HEK293 (cell line): ENCODE measurements around the gene ABCB11.

Experiments used
- CTCF ChIA-PET: fragments of 350-600 bp; formaldehyde crosslinking; extraction: SDS; loops from one replicate; lab custom pipeline; 2021; ENCODE audit warnings: antibody characterized with exemption; lab: Yijun Ruan, JAX
- POLR2A ChIA-PET: fragments of 300-600 bp; formaldehyde crosslinking; extraction: SDS; loops from one replicate; lab custom pipeline; 2020; ENCODE audit warnings: antibody characterized with exemption, inconsistent platforms; lab: Yijun Ruan, JAX
- H3K27ac ChIP-seq: fragments of 200-500 bp; sonication (Bioruptor generic); 2 replicates; pipeline ENCODE4 v1.5.1; 2014; ENCODE audit warnings: low read depth, low read length, control low read depth, inconsistent platforms; ENCODE audit errors: extremely low read depth
- H3K36me3 ChIP-seq, 2 experiments: fragments of 200-500 bp in 1 of 2; sonication (Bioruptor generic) in 1 of 2; 1 replicate in 1 of 2; 2 replicates in 1 of 2; pipeline ENCODE4 v1.5.1; 2014 to 2017; ENCODE audit warnings: inconsistent platforms in 2 of 2, low read length in 2 of 2; ENCODE audit not compliant: control insufficient read depth in 2 of 2, insufficient read depth in 1 of 2
- H3K4me1 ChIP-seq: fragments of 200-500 bp; sonication (Bioruptor generic); 2 replicates; pipeline ENCODE4 v1.5.1; 2014; ENCODE audit warnings: mild to moderate bottlenecking, low read length, inconsistent platforms; ENCODE audit not compliant: control insufficient read depth, insufficient read depth
- H3K4me3 ChIP-seq: 2 replicates; pipeline ENCODE4 v1.5.1; 2011; ENCODE audit warnings: low read depth, mild to moderate bottlenecking, control low read depth, low read length, moderate library complexity
- H3K9me3 ChIP-seq: fragments of 200-500 bp; sonication (Bioruptor generic); 2 replicates; pipeline ENCODE4 v1.5.1; 2014; ENCODE audit warnings: low read depth, low read length, inconsistent platforms; ENCODE audit not compliant: control insufficient read depth, insufficient read depth
- BCL11A ChIP-seq: fragments of 450-650 bp; formaldehyde crosslinking; IDR thresholded peaks from 2 replicates; pipeline ENCODE4 v1.5.1; 2016; ENCODE audit warnings: low read depth, missing biosample characterization, missing genetic modification characterization
- GLI4 ChIP-seq: fragments of 450-650 bp; formaldehyde crosslinking; IDR thresholded peaks from 2 replicates; pipeline ENCODE4 v1.5.1; 2016; ENCODE audit warnings: missing biosample characterization, missing genetic modification characterization
- KLF1 ChIP-seq: fragments of 450-650 bp; formaldehyde crosslinking; IDR thresholded peaks from 2 replicates; pipeline ENCODE4 v1.5.1; 2016; ENCODE audit warnings: missing biosample characterization, missing genetic modification characterization
- SALL2 ChIP-seq: fragments of 450-650 bp; formaldehyde crosslinking; IDR thresholded peaks from 2 replicates; pipeline ENCODE4 v1.5.0; 2017; ENCODE audit warnings: missing biosample characterization, mild to moderate bottlenecking, missing genetic modification characterization, borderline replicate concordance
- SETDB1 ChIP-seq: IDR thresholded peaks from one replicate; pipeline ENCODE4 v1.6.1; 2017; ENCODE audit warnings: mild to moderate bottlenecking, low read length, moderate library complexity, mixed read lengths; ENCODE audit not compliant: insufficient read length
- TRIM28 ChIP-seq: IDR thresholded peaks from 2 replicates; pipeline ENCODE4 v1.6.1; 2011; ENCODE audit warnings: low read length, control low read depth, borderline replicate concordance
- YY2 ChIP-seq: fragments of 450-650 bp; formaldehyde crosslinking; IDR thresholded peaks from 2 replicates; pipeline ENCODE4 v1.5.1; 2016; ENCODE audit warnings: missing biosample characterization, missing genetic modification characterization
- ZNF19 ChIP-seq: fragments of 450-650 bp; formaldehyde crosslinking; IDR thresholded peaks from 2 replicates; pipeline ENCODE4; 2016; ENCODE audit warnings: missing biosample characterization, missing genetic modification characterization, low read depth
- ZNF302 ChIP-seq: fragments of 450-650 bp; formaldehyde crosslinking; IDR thresholded peaks from 2 replicates; pipeline ENCODE4 v1.5.1; 2016; ENCODE audit warnings: missing biosample characterization, missing genetic modification characterization, low read depth
- ZNF501 ChIP-seq: fragments of 450-650 bp; formaldehyde crosslinking; IDR thresholded peaks from 2 replicates; pipeline ENCODE4 v1.5.1; 2016; ENCODE audit warnings: missing biosample characterization, missing genetic modification characterization
- ZNF514 ChIP-seq: fragments of 450-650 bp; formaldehyde crosslinking; IDR thresholded peaks from 2 replicates; pipeline ENCODE4 v1.5.1; 2016; ENCODE audit warnings: missing biosample characterization, missing genetic modification characterization
- ZNF560 ChIP-seq: fragments of 450-650 bp; formaldehyde crosslinking; IDR thresholded peaks from 2 replicates; pipeline ENCODE4 v1.5.1; 2017; ENCODE audit warnings: missing biosample characterization, missing genetic modification characterization, borderline replicate concordance
- TF ChIP-seq, protein P1 (sequence below): fragments of 450-650 bp; formaldehyde crosslinking; IDR thresholded peaks from 2 replicates; pipeline ENCODE4 v1.5.1; 2016; ENCODE audit warnings: missing biosample characterization, missing genetic modification characterization, borderline replicate concordance
- TF ChIP-seq, protein P2 (sequence below): fragments of 450-650 bp; formaldehyde crosslinking; IDR thresholded peaks from 2 replicates; pipeline ENCODE4 v1.5.1; 2016; ENCODE audit warnings: missing biosample characterization, missing genetic modification characterization
- TF ChIP-seq, protein P3 (sequence below): fragments of 450-650 bp; formaldehyde crosslinking; IDR thresholded peaks from 2 replicates; pipeline ENCODE4 v1.5.1; 2017; ENCODE audit warnings: missing biosample characterization, missing genetic modification characterization
- TF ChIP-seq, protein P4 (sequence below): fragments of 450-650 bp; formaldehyde crosslinking; conservative IDR thresholded peaks from 2 replicates; pipeline ENCODE4 v1.5.1; 2016; ENCODE audit warnings: low read depth, missing biosample characterization, missing genetic modification characterization
- TF ChIP-seq, protein P5 (sequence below): fragments of 450-650 bp; formaldehyde crosslinking; IDR thresholded peaks from 2 replicates; pipeline ENCODE4 v1.5.1; 2016; ENCODE audit warnings: missing biosample characterization, missing genetic modification characterization

Gene ABCB11

DNA sequence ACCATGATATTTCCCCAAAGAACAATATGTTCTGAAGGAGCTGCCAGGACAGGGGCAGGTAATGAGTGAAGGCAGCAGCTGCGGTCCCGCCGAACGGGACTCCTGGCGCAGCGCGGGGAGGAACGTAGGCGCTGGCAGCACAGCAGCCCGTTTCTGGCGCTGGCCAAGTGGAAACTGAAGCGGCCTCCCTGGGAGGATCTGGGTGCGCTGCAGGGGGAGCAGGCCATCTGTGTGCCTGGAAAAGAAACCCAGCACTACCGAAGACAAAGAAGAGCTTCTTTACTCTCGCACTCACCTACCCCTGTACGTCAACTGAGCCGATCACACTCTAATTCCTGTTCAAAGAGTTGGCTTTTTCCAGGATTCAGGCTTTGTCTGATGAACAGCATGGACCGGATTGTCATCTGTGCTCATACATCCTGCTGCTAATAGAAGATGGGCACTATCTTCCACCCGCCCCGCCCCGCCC, 118.2 kb downstream of the ABCB11 start:
- CTCF ChIA-PET: interaction anchor here (0.6 to 0.7 kb wide), 3 partner anchors 461 to 648 kb away, joined by 3 read pairs; no protein-coding TSS in a partner anchor
- no peaks in the 10 kb centered on the region for H3K9me3 ChIP-seq
- TF ChIP-seq ZNF19 (tag by site-specific recombination) (no peak), ZNF302 (tag by site-specific recombination) (no peak), TRIM28 (no peak), SETDB1 (no peak), GLI4 (tag by site-specific recombination) (no peak), BCL11A (tag by site-specific recombination) (no peak), ZNF514 (tag by site-specific recombination) (no peak), KLF1 (tag by site-specific recombination) (no peak), ZNF501 (no peak), YY2 (tag by site-specific recombination) (no peak), ZNF560 (tag by site-specific recombination) (no peak), SALL2 (tag by site-specific recombination) (no peak)
- TF ChIP-seq, protein P1, sequence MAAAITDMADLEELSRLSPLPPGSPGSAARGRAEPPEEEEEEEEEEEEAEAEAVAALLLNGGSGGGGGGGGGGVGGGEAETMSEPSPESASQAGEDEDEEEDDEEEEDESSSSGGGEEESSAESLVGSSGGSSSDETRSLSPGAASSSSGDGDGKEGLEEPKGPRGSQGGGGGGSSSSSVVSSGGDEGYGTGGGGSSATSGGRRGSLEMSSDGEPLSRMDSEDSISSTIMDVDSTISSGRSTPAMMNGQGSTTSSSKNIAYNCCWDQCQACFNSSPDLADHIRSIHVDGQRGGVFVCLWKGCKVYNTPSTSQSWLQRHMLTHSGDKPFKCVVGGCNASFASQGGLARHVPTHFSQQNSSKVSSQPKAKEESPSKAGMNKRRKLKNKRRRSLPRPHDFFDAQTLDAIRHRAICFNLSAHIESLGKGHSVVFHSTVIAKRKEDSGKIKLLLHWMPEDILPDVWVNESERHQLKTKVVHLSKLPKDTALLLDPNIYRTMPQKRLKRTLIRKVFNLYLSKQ: no peak
- TF ChIP-seq, protein P2, sequence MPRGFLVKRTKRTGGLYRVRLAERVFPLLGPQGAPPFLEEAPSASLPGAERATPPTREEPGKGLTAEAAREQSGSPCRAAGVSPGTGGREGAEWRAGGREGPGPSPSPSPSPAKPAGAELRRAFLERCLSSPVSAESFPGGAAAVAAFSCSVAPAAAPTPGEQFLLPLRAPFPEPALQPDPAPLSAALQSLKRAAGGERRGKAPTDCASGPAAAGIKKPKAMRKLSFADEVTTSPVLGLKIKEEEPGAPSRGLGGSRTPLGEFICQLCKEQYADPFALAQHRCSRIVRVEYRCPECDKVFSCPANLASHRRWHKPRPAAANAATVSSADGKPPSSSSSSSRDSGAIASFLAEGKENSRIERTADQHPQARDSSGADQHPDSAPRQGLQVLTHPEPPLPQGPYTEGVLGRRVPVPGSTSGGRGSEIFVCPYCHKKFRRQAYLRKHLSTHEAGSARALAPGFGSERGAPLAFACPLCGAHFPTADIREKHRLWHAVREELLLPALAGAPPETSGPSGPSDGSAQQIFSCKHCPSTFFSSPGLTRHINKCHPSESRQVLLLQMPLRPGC (tag by site-specific recombination): no peak
- TF ChIP-seq, protein P3, sequence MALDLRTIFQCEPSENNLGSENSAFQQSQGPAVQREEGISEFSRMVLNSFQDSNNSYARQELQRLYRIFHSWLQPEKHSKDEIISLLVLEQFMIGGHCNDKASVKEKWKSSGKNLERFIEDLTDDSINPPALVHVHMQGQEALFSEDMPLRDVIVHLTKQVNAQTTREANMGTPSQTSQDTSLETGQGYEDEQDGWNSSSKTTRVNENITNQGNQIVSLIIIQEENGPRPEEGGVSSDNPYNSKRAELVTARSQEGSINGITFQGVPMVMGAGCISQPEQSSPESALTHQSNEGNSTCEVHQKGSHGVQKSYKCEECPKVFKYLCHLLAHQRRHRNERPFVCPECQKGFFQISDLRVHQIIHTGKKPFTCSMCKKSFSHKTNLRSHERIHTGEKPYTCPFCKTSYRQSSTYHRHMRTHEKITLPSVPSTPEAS (tag by site-specific recombination): no peak
- TF ChIP-seq, protein P4, sequence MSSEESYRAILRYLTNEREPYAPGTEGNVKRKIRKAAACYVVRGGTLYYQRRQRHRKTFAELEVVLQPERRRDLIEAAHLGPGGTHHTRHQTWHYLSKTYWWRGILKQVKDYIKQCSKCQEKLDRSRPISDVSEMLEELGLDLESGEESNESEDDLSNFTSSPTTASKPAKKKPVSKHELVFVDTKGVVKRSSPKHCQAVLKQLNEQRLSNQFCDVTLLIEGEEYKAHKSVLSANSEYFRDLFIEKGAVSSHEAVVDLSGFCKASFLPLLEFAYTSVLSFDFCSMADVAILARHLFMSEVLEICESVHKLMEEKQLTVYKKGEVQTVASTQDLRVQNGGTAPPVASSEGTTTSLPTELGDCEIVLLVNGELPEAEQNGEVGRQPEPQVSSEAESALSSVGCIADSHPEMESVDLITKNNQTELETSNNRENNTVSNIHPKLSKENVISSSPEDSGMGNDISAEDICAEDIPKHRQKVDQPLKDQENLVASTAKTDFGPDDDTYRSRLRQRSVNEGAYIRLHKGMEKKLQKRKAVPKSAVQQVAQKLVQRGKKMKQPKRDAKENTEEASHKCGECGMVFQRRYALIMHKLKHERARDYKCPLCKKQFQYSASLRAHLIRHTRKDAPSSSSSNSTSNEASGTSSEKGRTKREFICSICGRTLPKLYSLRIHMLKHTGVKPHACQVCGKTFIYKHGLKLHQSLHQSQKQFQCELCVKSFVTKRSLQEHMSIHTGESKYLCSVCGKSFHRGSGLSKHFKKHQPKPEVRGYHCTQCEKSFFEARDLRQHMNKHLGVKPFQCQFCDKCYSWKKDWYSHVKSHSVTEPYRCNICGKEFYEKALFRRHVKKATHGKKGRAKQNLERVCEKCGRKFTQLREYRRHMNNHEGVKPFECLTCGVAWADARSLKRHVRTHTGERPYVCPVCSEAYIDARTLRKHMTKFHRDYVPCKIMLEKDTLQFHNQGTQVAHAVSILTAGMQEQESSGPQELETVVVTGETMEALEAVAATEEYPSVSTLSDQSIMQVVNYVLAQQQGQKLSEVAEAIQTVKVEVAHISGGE: no peak
- TF ChIP-seq, protein P5, sequence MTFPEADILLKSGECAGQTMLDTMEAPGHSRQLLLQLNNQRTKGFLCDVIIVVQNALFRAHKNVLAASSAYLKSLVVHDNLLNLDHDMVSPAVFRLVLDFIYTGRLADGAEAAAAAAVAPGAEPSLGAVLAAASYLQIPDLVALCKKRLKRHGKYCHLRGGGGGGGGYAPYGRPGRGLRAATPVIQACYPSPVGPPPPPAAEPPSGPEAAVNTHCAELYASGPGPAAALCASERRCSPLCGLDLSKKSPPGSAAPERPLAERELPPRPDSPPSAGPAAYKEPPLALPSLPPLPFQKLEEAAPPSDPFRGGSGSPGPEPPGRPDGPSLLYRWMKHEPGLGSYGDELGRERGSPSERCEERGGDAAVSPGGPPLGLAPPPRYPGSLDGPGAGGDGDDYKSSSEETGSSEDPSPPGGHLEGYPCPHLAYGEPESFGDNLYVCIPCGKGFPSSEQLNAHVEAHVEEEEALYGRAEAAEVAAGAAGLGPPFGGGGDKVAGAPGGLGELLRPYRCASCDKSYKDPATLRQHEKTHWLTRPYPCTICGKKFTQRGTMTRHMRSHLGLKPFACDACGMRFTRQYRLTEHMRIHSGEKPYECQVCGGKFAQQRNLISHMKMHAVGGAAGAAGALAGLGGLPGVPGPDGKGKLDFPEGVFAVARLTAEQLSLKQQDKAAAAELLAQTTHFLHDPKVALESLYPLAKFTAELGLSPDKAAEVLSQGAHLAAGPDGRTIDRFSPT: no peak
- TF ChIP-seq, all 188 proteins: peak for 0
- H3K27ac ChIP-seq: no peak overlapping the region
- POLR2A ChIA-PET: no interaction called here
- H3K4me3 ChIP-seq: no peak overlapping the region
- no peaks in the 10 kb centered on the region for H3K36me3 ChIP-seq
- H3K4me1 ChIP-seq: no peaks in the 10 kb centered on the region
